Endothelial cell of umbilical vein (primary cell): Measurements from ENCODE around the gene UROD. TPM values are rescaled to one million over a fixed set of nuclear protein-coding genes. Genes with fewer than 3 reads are reported as not detected.
"Not testable (repeated sequence)": the region's sequence is repeated elsewhere in the genome, so short reads cannot be mapped to it uniquely, and the experiment has no call there.

Experiments used
- BruUV-seq: library from RNA; stranded (reverse); fragments of 400-500 nt; replicated peaks from 2 replicates; lab custom pipeline; 2021; lab: Mats Ljungman, UMichigan
- CTCF ChIA-PET: fragments of 300-600, 350-600 bp; sonication (Branson Sonifier 250); formaldehyde crosslinking; loops from one replicate; lab custom pipeline; 2021; ENCODE audit warnings: antibody characterized with exemption, inconsistent platforms; lab: Charles Lee
- POLR2A ChIA-PET: fragments of 300-600, 350-600 bp; sonication (Branson Sonifier 250); formaldehyde crosslinking; loops from one replicate; lab custom pipeline; 2021; ENCODE audit warnings: antibody characterized with exemption, inconsistent platforms; lab: Charles Lee
- DNase-seq: peaks from one replicate; pipeline ENCODE4 v3.0.0-alpha.2; 2011; ENCODE audit warnings: low read depth, low spot score
- FAIRE-seq: peaks from 2 replicates; lab custom pipeline; 2011; peaks lifted over from hg19 to GRCh38; lab: Jason Lieb, UNC
- H2AFZ ChIP-seq: 2 replicates; pipeline ENCODE4 v1.6.0; 2012; ENCODE audit warnings: low read depth, low read length, control low read depth, inconsistent platforms
- H3K27ac ChIP-seq: 2 replicates; pipeline ENCODE4 v1.5.1; 2011; ENCODE audit warnings: low read depth, mild to moderate bottlenecking, control low read depth, low read length, moderate library complexity; ENCODE audit not compliant: insufficient read depth
- H3K27me3 ChIP-seq, 2 experiments: 2 replicates each; pipeline versions ENCODE4 v1.6.0 to v1.6.1; 2011; ENCODE audit warnings: low read length in 2 of 2, mixed read lengths in 1 of 2; ENCODE audit not compliant: control insufficient read depth in 2 of 2, insufficient read depth in 2 of 2
- H3K36me3 ChIP-seq, 2 experiments: 2 replicates in 1 of 2; 3 replicates in 1 of 2; pipeline ENCODE4 v1.5.1; 2011; ENCODE audit warnings: low read length in 2 of 2, mild to moderate bottlenecking in 1 of 2, moderate library complexity in 1 of 2; ENCODE audit not compliant: control insufficient read depth in 2 of 2, insufficient read depth in 2 of 2; ENCODE audit errors: extremely low read depth in 1 of 2
- H3K4me1 ChIP-seq: 3 replicates; pipeline ENCODE4 v1.5.1; 2011; ENCODE audit warnings: mild to moderate bottlenecking, low read length; ENCODE audit not compliant: control insufficient read depth, insufficient read depth; ENCODE audit errors: extremely low read depth
- H3K4me2 ChIP-seq: 2 replicates; pipeline ENCODE4 v1.6.1; 2011; ENCODE audit warnings: low read length, control low read depth, mixed read lengths; ENCODE audit not compliant: insufficient read depth
- H3K4me3 ChIP-seq, 3 experiments: fragments of 200-600 bp in 1 of 3; sonication (generic), shearing (Covaris generic) in 1 of 3; replicated peaks in 1 of 3; 2 replicates each; pipeline ENCODE4 v1.5.1; 2011 to 2016; ENCODE audit warnings: control low read depth in 3 of 3, low read length in 3 of 3, mild to moderate bottlenecking in 2 of 3, inconsistent platforms in 1 of 3, low read depth in 1 of 3, moderate library complexity in 1 of 3; ENCODE audit not compliant: insufficient read depth in 1 of 3
- H3K79me2 ChIP-seq: 2 replicates; pipeline ENCODE4 v1.6.0; 2012; ENCODE audit warnings: low read length, inconsistent platforms; ENCODE audit not compliant: control insufficient read depth, insufficient read depth
- H3K9ac ChIP-seq: replicated peaks from 2 replicates; pipeline ENCODE3; 2011; ENCODE audit warnings: low read length, control low read depth; ENCODE audit not compliant: insufficient read depth; ENCODE audit errors: extremely low read depth
- H3K9me1 ChIP-seq: replicated peaks from 3 replicates; pipeline ENCODE4 v1.6.0; 2011; ENCODE audit warnings: mild to moderate bottlenecking, low read length; ENCODE audit not compliant: control insufficient read depth, insufficient read depth; ENCODE audit errors: extremely low read depth
- H3K9me3 ChIP-seq: replicated peaks from 2 replicates; pipeline ENCODE4 v1.5.1; 2012; ENCODE audit warnings: low read length, inconsistent platforms; ENCODE audit not compliant: control insufficient read depth, insufficient read depth
- H4K20me1 ChIP-seq: replicated peaks from 2 replicates; pipeline ENCODE3; 2011; ENCODE audit warnings: mild to moderate bottlenecking, low read length; ENCODE audit not compliant: control insufficient read depth, insufficient read depth; ENCODE audit errors: extremely low read depth
- MAX ChIP-seq: IDR thresholded peaks from 2 replicates; pipeline ENCODE4 v1.6.1; 2011; ENCODE audit not compliant: insufficient read depth, insufficient read length
- MYC ChIP-seq: IDR thresholded peaks from one replicate; pipeline ENCODE4 v1.6.1; 2011; ENCODE audit warnings: mild to moderate bottlenecking, low read depth, low read length
- dilution Hi-C: fragments of 300-500 bp; cut with MboI; formaldehyde crosslinking; loops from one replicate; pipeline ENCODE4 v1.15.0; 2019; ENCODE audit warnings: low sequenced_read_pairs; ENCODE audit not compliant: extremely low pct_ligation_motif_present
- intact Hi-C: fragments of 100-400 bp; cut with micrococcal nuclease; formaldehyde crosslinking; loops from one replicate; pipeline ENCODE4 v1.10.0; 2022
- polyA plus RNA-seq, 4 experiments: library from polyadenylated mRNA; depleted of rRNA in 3 of 4; stranded (reverse) in 3 of 4; unstranded in 1 of 4; fragments of >200 nt; gene quantifications; 2 replicates each; pipeline versions ENCODE4 v1.2.1 to v1.2.3, GENCODE V29; 2011 to 2012; ENCODE audit warnings: missing spikeins in 1 of 4
- total RNA-seq: library from RNA; stranded (reverse); gene quantifications from 2 replicates; pipeline ENCODE4 v1.2.3, GENCODE V29; 2021

The UROD gene
- total and polyA plus RNA-seq, 2 donors (not counting 3 experiments of a cell fraction or from before 2014, with no cell fraction given): 192 to 636 TPM

DNA sequence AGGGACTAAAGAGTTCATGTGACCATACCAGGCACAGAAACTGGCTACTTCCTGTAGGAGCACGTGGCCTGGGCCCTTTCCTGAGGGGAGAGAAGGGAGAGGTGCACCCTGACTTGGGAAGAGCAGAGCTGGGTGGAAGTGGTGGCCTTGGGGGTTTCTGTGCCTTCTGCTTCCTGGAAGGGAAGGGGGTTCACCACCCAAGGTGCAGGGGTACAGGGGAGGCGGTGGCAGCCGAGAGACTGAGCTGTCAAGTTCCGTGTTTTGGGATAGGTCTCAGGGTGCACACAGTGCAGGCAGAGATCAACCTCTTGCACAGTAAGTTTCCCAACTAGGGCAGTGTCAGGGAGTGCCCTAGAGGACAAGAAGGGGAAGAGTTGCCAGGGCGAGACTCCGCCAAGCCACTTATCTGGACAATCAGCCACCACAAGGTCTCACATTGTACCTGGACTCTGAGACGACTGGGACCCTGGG is 11.0 kb upstream of the UROD start:
- Histone ChIP-seq H3K27ac (no peak overlapping the region), H3K79me2 (no peaks in the 10 kb centered on the region), H3K27me3 (no peaks in the 10 kb centered on the region), H4K20me1 (no peaks in the 10 kb centered on the region), H3K9me1 (no peaks in the 10 kb centered on the region), H3K9ac (no peak overlapping the region), H3K36me3 (peaks cover 3 to 38% of the 10 kb centered on the region in 2 experiments), H2AFZ (no peak overlapping the region), H3K4me1 (no peaks in the 10 kb centered on the region), H3K4me3 (no peak overlapping the region), H3K9me3 (no peaks in the 10 kb centered on the region), H3K4me2 (no peak overlapping the region)
- intact Hi-C loops (no loop called here), dilution Hi-C loops (no loop called here)
- TF ChIP-seq MYC (no peak), MAX (peak; percentile 14)
- POLR2A ChIA-PET: no interaction called here
- DNase-seq (no peak), FAIRE-seq (no peak)
- CTCF ChIA-PET: interaction anchor here (0.5 to 2.6 kb wide), 3 partner anchors 10 to 985 kb away, joined by 3 to 12 read pairs (median 5); partner anchors contain the start of genes HECTD3 and UROD
- no TSS peak for BruUV-seq

- H2AFZ ChIP-seq, intact Hi-C loops, H3K4me2 ChIP-seq, DNase-seq, H3K27me3 ChIP-seq, BruUV-seq, H3K27ac ChIP-seq, H3K79me2 ChIP-seq, dilution Hi-C loops, H3K9me3 ChIP-seq, H4K20me1 ChIP-seq, H3K4me3 ChIP-seq, H3K4me1 ChIP-seq, POLR2A ChIA-PET, H3K9me1 ChIP-seq, H3K9ac ChIP-seq, FAIRE-seq: not testable (repeated sequence)
- H3K36me3 ChIP-seq: peaks cover 4 to 39% of the 10 kb centered on the region in 2 experiments
- CTCF ChIA-PET: interaction anchor here (1.5 to 2.6 kb wide), 2 partner anchors 10 to 77 kb away, joined by 3 to 12 read pairs; partner anchors contain the start of genes HECTD3 and UROD
Observed at GRCh38 chr1:45001576-45001975, 10.5 kb upstream of the UROD start.
